MM.1S (cell line): ENCODE data around the gene ANKRD13B.

Source experiments
- DNase-seq: peaks from one replicate; pipeline ENCODE4 v3.0.0-alpha.2; 2015
- H2AFZ ChIP-seq: fragments of 300-600 bp; sonication (generic); 2 replicates; pipeline ENCODE4 v1.6.0; 2016; ENCODE audit warnings: antibody characterized with exemption, low read length
- H3F3A ChIP-seq: fragments of 300-600 bp; sonication (generic); 2 replicates; pipeline ENCODE4 v1.6.1; 2016; ENCODE audit warnings: mild to moderate bottlenecking, antibody characterized with exemption, low read length, moderate library complexity, mixed read lengths; ENCODE audit not compliant: insufficient read depth
- H3K27ac ChIP-seq: fragments of 300-600 bp; sonication (generic); 2 replicates; pipeline ENCODE4 v1.5.1; 2016; ENCODE audit warnings: mild to moderate bottlenecking, low read length
- H3K27me3 ChIP-seq: fragments of 300-600 bp; sonication (generic); replicated peaks from 2 replicates; pipeline ENCODE4 v1.6.0; 2016; ENCODE audit warnings: low read length; ENCODE audit not compliant: insufficient read depth
- H3K36me3 ChIP-seq: fragments of 300-600 bp; sonication (generic); replicated peaks from 2 replicates; pipeline ENCODE4 v1.6.1; 2016; ENCODE audit warnings: mild to moderate bottlenecking, low read length, mixed read lengths; ENCODE audit not compliant: insufficient read depth
- H3K4me1 ChIP-seq: fragments of 300-600 bp; sonication (generic); 2 replicates; pipeline ENCODE4 v1.6.1; 2016; ENCODE audit warnings: low read length, mixed read lengths
- H3K4me2 ChIP-seq: fragments of 300-600 bp; sonication (generic); 2 replicates; pipeline ENCODE4 v1.6.0; 2016; ENCODE audit warnings: low read depth, low read length
- H3K4me3 ChIP-seq: fragments of 300-600 bp; sonication (generic); 2 replicates; pipeline ENCODE4 v1.5.1; 2016; ENCODE audit warnings: low read length, mixed read lengths
- H3K79me2 ChIP-seq: fragments of 300-600 bp; sonication (generic); 2 replicates; pipeline ENCODE4 v1.6.1; 2016; ENCODE audit warnings: mixed run types, low read length, mixed read lengths
- H3K9ac ChIP-seq: fragments of 300-600 bp; sonication (generic); 2 replicates; pipeline ENCODE4 v1.6.1; 2016; ENCODE audit warnings: low read length, mixed read lengths
- H3K9me2 ChIP-seq: fragments of 300-600 bp; sonication (generic); replicated peaks from 2 replicates; pipeline ENCODE4 v1.6.1; 2016; ENCODE audit warnings: mild to moderate bottlenecking, low read length, mixed read lengths; ENCODE audit not compliant: insufficient read depth
- H3K9me3 ChIP-seq: fragments of 300-600 bp; sonication (generic); replicated peaks from 2 replicates; pipeline ENCODE4 v1.6.1; 2016; ENCODE audit warnings: mild to moderate bottlenecking, low read length, mixed read lengths; ENCODE audit not compliant: insufficient read depth
- H4K20me1 ChIP-seq: fragments of 300-600 bp; sonication (generic); 2 replicates; pipeline ENCODE4 v1.6.1; 2016; ENCODE audit warnings: mild to moderate bottlenecking, low read length, moderate library complexity, mixed read lengths; ENCODE audit not compliant: insufficient read depth
- CTCF ChIP-seq: fragments of 300-600 bp; sonication (generic); IDR thresholded peaks from 2 replicates; pipeline ENCODE4 v1.5.1; 2016; ENCODE audit warnings: antibody characterized with exemption, low read length, mixed read lengths
- EZH2 ChIP-seq: fragments of 300-600 bp; sonication (generic); optimal IDR thresholded peaks from 2 replicates; pipeline ENCODE3; 2017; ENCODE audit warnings: low read depth, mild to moderate bottlenecking, antibody characterized with exemption, low read length, mixed read lengths
- EZH2phosphoT487 ChIP-seq: fragments of 300-600 bp; sonication (generic); IDR thresholded peaks from 2 replicates; pipeline ENCODE4 v1.6.1; 2018; ENCODE audit warnings: antibody characterized with exemption, low read length

Gene ANKRD13B

GRCh38 chr17:29587591-29587990, 5.3 kb upstream of the ANKRD13B start:
- Histone ChIP-seq H4K20me1 (no peaks in the 10 kb centered on the region), H3K4me1 (peaks cover 29% of the 10 kb centered on the region), H3K27ac (no peak overlapping the region), H3K9me3 (no peaks in the 10 kb centered on the region), H3K27me3 (no peaks in the 10 kb centered on the region), H3K9me2 (no peaks in the 10 kb centered on the region), H3K36me3 (no peaks in the 10 kb centered on the region), H3K79me2 (peaks cover 55% of the 10 kb centered on the region), H3K9ac (peak overlapping the region; percentile 68; the same call in 1 of the 2 replicates), H3F3A (peaks cover 6% of the 10 kb centered on the region; the same call in 1 of the 2 replicates), H2AFZ (no peak overlapping the region), H3K4me3 (peak overlapping the region; percentile 78; the same call in 1 of the 2 replicates), H3K4me2 (peak overlapping the region; percentile 90; the same call in 1 of the 2 replicates)
- TF ChIP-seq EZH2phosphoT487 (no peak), EZH2 (no peak), CTCF (no peak)
- no peak for DNase-seq

DNA sequence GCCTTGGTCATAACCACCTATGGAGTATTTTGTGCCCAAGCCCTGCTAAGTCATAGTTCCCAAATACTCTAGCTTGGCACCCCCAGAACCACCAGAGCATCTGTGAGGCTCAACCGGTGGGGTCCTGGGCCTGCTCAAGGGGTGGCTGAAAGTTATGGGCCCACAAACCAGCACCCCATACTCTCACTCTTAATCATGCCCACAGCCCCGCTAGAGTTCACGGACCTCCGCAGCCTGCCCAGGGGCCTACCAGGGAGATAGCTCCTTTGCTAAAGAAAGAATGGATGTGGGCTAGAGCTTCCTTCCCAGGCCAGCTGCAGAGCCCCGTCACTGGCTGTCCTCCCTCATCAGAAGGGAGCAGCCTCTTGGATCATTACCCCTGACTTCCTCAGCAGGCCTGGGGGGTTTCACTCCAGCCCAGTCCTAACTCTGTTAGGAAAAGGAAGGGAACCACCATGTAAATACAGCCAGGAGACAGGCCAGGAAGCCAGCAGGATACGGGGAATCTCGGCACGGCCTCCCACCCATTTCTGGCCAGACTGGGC, 4.8 kb upstream of the ANKRD13B start:
- DNase-seq = no peak
- TF ChIP-seq EZH2phosphoT487 (no peak), EZH2 (no peak), CTCF (no peak)
- Histone ChIP-seq H2AFZ (peak overlapping the region; percentile 57; the same call in 1 of the 2 replicates), H3K9ac (peak overlapping the region; percentile 68; the same call in 1 of the 2 replicates), H3K27ac (no peak overlapping the region), H3K4me1 (peaks cover 32% of the 10 kb centered on the region), H4K20me1 (no peaks in the 10 kb centered on the region), H3K4me2 (peak overlapping the region; percentile 90), H3K9me3 (no peaks in the 10 kb centered on the region), H3F3A (peaks cover 6% of the 10 kb centered on the region; the same call in 1 of the 2 replicates), H3K4me3 (peak overlapping the region; percentile 78), H3K79me2 (peaks cover 55% of the 10 kb centered on the region), H3K36me3 (no peaks in the 10 kb centered on the region), H3K9me2 (no peaks in the 10 kb centered on the region), H3K27me3 (no peaks in the 10 kb centered on the region)

- peak; percentile 36 for DNase-seq
- no peak for TF ChIP-seq CTCF
- no peak for TF ChIP-seq EZH2
- no peak for TF ChIP-seq EZH2phosphoT487
Measured at GRCh38 chr17:29588562-29589411, 4.1 kb upstream of the ANKRD13B start.

More at GRCh38 chr17:29588562-29589411, 4.1 kb upstream of the ANKRD13B start:
- Histone ChIP-seq H3F3A (peaks cover 6% of the 10 kb centered on the region; the same call in 1 of the 2 replicates), H3K4me2 (peak overlapping the region; percentile 90), H2AFZ (peak overlapping the region; percentile 57), H3K4me1 (peaks cover 32% of the 10 kb centered on the region), H3K4me3 (peak overlapping the region; percentile 78), H3K79me2 (peaks cover 51% of the 10 kb centered on the region), H3K27ac (no peak overlapping the region; the same call in 1 of the 2 replicates), H3K9me3 (no peaks in the 10 kb centered on the region), H3K36me3 (no peaks in the 10 kb centered on the region), H3K9ac (peak overlapping the region; percentile 68; the same call in 1 of the 2 replicates), H4K20me1 (no peaks in the 10 kb centered on the region), H3K27me3 (no peaks in the 10 kb centered on the region), H3K9me2 (no peaks in the 10 kb centered on the region)
